Measurements from ENCODE around the gene PPP1R16B.
"Not testable (repeated sequence)": the region's sequence is repeated elsewhere in the genome, so short reads cannot be mapped to it uniquely, and the experiment has no call there.

Gene PPP1R16B

GRCh38 chr20:38843346-38843745 lies 37.8 kb downstream of the PPP1R16B start:
- DNase-seq, result no peak

GRCh38 chr20:38844963-38845362 lies 39.5 kb downstream of the PPP1R16B start:
- DNase-seq, result no peak

- no peak for DNase-seq
These were observed 42.3 kb downstream of the PPP1R16B start for GRCh38 chr20:38847840-38848239.

GRCh38 chr20:38853759-38854158 lies 48.3 kb downstream of the PPP1R16B start:
- peak in 1 of 58 donors; percentile 11 for DNase-seq

GRCh38 chr20:38854654-38855066 lies 49.2 kb downstream of the PPP1R16B start:
- DNase-seq, result no peak

- DNase-seq, result peak in 13 of 58 donors; percentile 10 to 60 (median 34)
These were observed 49.9 kb downstream of the PPP1R16B start for GRCh38 chr20:38855356-38855755.

GRCh38 chr20:38856570-38856969 lies 51.1 kb downstream of the PPP1R16B start:
- no peak for DNase-seq

GRCh38 chr20:38857703-38858102 lies 52.2 kb downstream of the PPP1R16B start:
- DNase-seq, result no peak

GRCh38 chr20:38859070-38859690 lies 53.7 kb downstream of the PPP1R16B start:
- DNase-seq, result no peak

GRCh38 chr20:38859857-38860256 lies 54.4 kb downstream of the PPP1R16B start:
- not testable (repeated sequence) for DNase-seq

- no peak for DNase-seq
These were observed 55.5 kb downstream of the PPP1R16B start for GRCh38 chr20:38861071-38861401.

GRCh38 chr20:38862226-38862625 lies 56.7 kb downstream of the PPP1R16B start:
- DNase-seq, result no peak

GRCh38 chr20:38863024-38863851 lies 57.7 kb downstream of the PPP1R16B start:
- DNase-seq, result no peak

- peak in 4 of 58 donors; percentile 7 to 31 (median 20) for DNase-seq
These were observed 59.2 kb downstream of the PPP1R16B start for GRCh38 chr20:38864662-38865061.

GRCh38 chr20:38866265-38867061 lies 61.0 kb downstream of the PPP1R16B start:
- no peak for DNase-seq

- DNase-seq, result no peak
These were observed 61.5 kb downstream of the PPP1R16B start for GRCh38 chr20:38867062-38867359.

GRCh38 chr20:38870733-38871559 lies 65.4 kb downstream of the PPP1R16B start:
- peak in 3 of 58 donors; percentile 13 to 16 (median 16) for DNase-seq

- no peak for DNase-seq
These were observed 66.1 kb downstream of the PPP1R16B start for GRCh38 chr20:38871560-38871953.

- DNase-seq, result no peak
These were observed 66.5 kb downstream of the PPP1R16B start for GRCh38 chr20:38872036-38872435.

GRCh38 chr20:38872491-38873049 lies 67.1 kb downstream of the PPP1R16B start:
- peak in 3 of 58 donors; percentile 19 for DNase-seq

GRCh38 chr20:38873050-38873581 lies 67.6 kb downstream of the PPP1R16B start:
- DNase-seq, result peak in 3 of 58 donors; percentile 7 to 25 (median 16)

Data from anterior cingulate cortex (tissue), 58 donors.